MCF 10A (cell line): ENCODE results near the gene APBA2. TPM values are rescaled to one million over a fixed set of nuclear protein-coding genes. Genes with fewer than 3 reads are reported as not detected.

ENCODE experiments used
- BruUV-seq: library from RNA; stranded (reverse); fragments of 400-500 nt; replicated peaks from 2 replicates; lab custom pipeline; 2021; lab: Mats Ljungman, UMichigan
- CTCF ChIA-PET: fragments of 300-600 bp; sonication (Branson Sonifier 250); formaldehyde crosslinking; extraction: SDS; loops from one replicate; lab custom pipeline; 2021; ENCODE audit warnings: antibody characterized with exemption, inconsistent platforms; lab: Yijun Ruan, JAX
- POLR2A ChIA-PET: fragments of 300-600, 350-650 bp; sonication (Branson Sonifier 250); formaldehyde crosslinking; extraction: SDS; loops from one replicate; lab custom pipeline; 2020; ENCODE audit warnings: antibody characterized with exemption, inconsistent platforms; lab: Yijun Ruan, JAX
- DNase-seq: peaks from one replicate; pipeline ENCODE4 v3.0.0-alpha.2; 2018; ENCODE audit not compliant: unreplicated experiment
- H3K27ac Mint-ChIP-seq: one replicate; pipeline ENCODE4 v1.8.0; 2022; ENCODE audit warnings: mild to moderate bottlenecking, low read depth, mixed read lengths; ENCODE audit not compliant: unreplicated experiment
- H3K27me3 Mint-ChIP-seq: one replicate; pipeline ENCODE4 v1.8.0; 2022; ENCODE audit warnings: mixed read lengths; ENCODE audit not compliant: insufficient read depth, unreplicated experiment
- H3K36me3 Mint-ChIP-seq: one replicate; pipeline ENCODE4 v1.8.0; 2022; ENCODE audit warnings: mild to moderate bottlenecking, moderate library complexity, mixed read lengths; ENCODE audit not compliant: insufficient read depth, unreplicated experiment
- H3K4me1 Mint-ChIP-seq: one replicate; pipeline ENCODE4 v1.8.0; 2022; ENCODE audit warnings: mixed read lengths; ENCODE audit not compliant: insufficient read depth, unreplicated experiment
- H3K4me3 Mint-ChIP-seq: one replicate; pipeline ENCODE4 v1.8.0; 2022; ENCODE audit warnings: mild to moderate bottlenecking, moderate library complexity, mixed read lengths; ENCODE audit not compliant: unreplicated experiment
- H3K9me3 Mint-ChIP-seq: one replicate; pipeline ENCODE4 v1.8.0; 2022; ENCODE audit warnings: mixed read lengths; ENCODE audit not compliant: unreplicated experiment
- CTCF ChIP-seq: fragments of 200-600 bp; IDR thresholded peaks from one replicate; pipeline ENCODE4 v1.8.0; 2022; ENCODE audit warnings: antibody characterized with exemption, mild to moderate bottlenecking; ENCODE audit not compliant: unreplicated experiment
- intact Hi-C: fragments of 100-400 bp; cut with micrococcal nuclease; formaldehyde crosslinking; loops from 2 replicates; pipeline ENCODE4 v1.14.1; 2022
- total RNA-seq: library from RNA; stranded (reverse); gene quantifications from 2 replicates; pipeline ENCODE4 v1.2.3, GENCODE V29; 2022

The APBA2 gene
- total RNA-seq, 1 experiment from 2014 or later = not detected

DNA sequence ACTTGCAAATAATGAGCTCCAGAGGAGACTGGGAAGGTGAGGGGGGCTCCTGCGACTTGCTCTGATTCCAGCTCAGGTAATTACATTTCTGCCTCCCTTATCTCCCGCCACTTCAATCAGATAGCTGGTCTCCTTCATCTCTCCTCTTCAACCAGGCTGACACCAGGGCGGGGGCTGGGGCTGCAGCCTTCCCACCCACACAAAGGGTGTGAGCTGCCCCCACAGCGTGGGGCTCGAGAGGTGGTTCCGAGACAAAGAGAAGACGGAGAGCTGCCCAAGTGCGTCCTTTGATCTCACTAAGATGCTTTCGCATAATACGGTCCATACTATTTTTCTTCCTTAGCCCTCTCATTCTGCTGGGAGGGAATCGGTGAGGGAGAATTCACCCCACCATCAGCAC is 244.2 kb downstream of the APBA2 start:
- no TSS peak for BruUV-seq
- intact Hi-C loops = no loop called here
- Mint-ChIP-seq H3K36me3 (no peaks in the 10 kb centered on the region), H3K4me3 (no peak overlapping the region), H3K27ac (no peak overlapping the region), H3K9me3 (no peaks in the 10 kb centered on the region), H3K4me1 (no peaks in the 10 kb centered on the region), H3K27me3 (peaks cover 23% of the 10 kb centered on the region)
- ChIA-PET POLR2A (no interaction called here), CTCF (interaction anchor here (0.7 to 1.8 kb wide), 3 partner anchors 28 to 40 kb away, joined by 3 to 5 read pairs (median 4); no protein-coding TSS in a partner anchor)
- TF ChIP-seq CTCF = no peak
- no peak for DNase-seq

GRCh38 chr15:29130476-29130875 is 244.7 kb downstream of the APBA2 start:
- Mint-ChIP-seq H3K4me1 (peaks cover 5% of the 10 kb centered on the region), H3K27me3 (peaks cover 23% of the 10 kb centered on the region), H3K9me3 (no peaks in the 10 kb centered on the region), H3K4me3 (no peak overlapping the region), H3K36me3 (no peaks in the 10 kb centered on the region), H3K27ac (no peak overlapping the region)
- no TSS peak for BruUV-seq
- no peak for TF ChIP-seq CTCF
- no peak for DNase-seq
- ChIA-PET POLR2A (no interaction called here), CTCF (interaction anchor here (0.6 to 1.8 kb wide), 4 partner anchors 29 to 133 kb away, joined by 3 to 5 read pairs (median 4); no protein-coding TSS in a partner anchor)
- intact Hi-C loops = no loop called here

GRCh38 chr15:29130951-29131839 is 245.4 kb downstream of the APBA2 start:
- peaks cover 23% of the 10 kb centered on the region for H3K27me3 Mint-ChIP-seq
- H3K36me3 Mint-ChIP-seq = no peaks in the 10 kb centered on the region
- intact Hi-C loops = no loop called here
- CTCF ChIA-PET = interaction anchor here (0.6 to 1.4 kb wide), 2 partner anchors 29 to 133 kb away, joined by 3 to 4 read pairs; no protein-coding TSS in a partner anchor
- no peak for DNase-seq
- H3K4me3 Mint-ChIP-seq = no peak overlapping the region
- TF ChIP-seq CTCF = no peak
- no TSS peak for BruUV-seq
- POLR2A ChIA-PET = interaction anchor here (0.7 kb wide), 1 partner anchor 947 kb away, joined by 3 read pairs; no protein-coding TSS in a partner anchor
- no peak overlapping the region for H3K27ac Mint-ChIP-seq
- H3K4me1 Mint-ChIP-seq = peaks cover 5% of the 10 kb centered on the region
- no peaks in the 10 kb centered on the region for H3K9me3 Mint-ChIP-seq

GRCh38 chr15:29131840-29132420 is 246.2 kb downstream of the APBA2 start:
- Mint-ChIP-seq H3K27ac (no peak overlapping the region), H3K9me3 (no peaks in the 10 kb centered on the region), H3K4me3 (no peak overlapping the region), H3K36me3 (no peaks in the 10 kb centered on the region), H3K27me3 (peaks cover 23% of the 10 kb centered on the region), H3K4me1 (peaks cover 5% of the 10 kb centered on the region)
- BruUV-seq = no TSS peak
- DNase-seq = no peak
- TF ChIP-seq CTCF = no peak
- intact Hi-C loops = no loop called here
- ChIA-PET POLR2A (no interaction called here), CTCF (no interaction called here)
